HepG2 (cell line): ENCODE measurements around the gene DOCK4. TPM values are rescaled to one million over a fixed set of nuclear protein-coding genes. Genes with fewer than 3 reads are reported as not detected.

Experiments
- ATAC-seq: fragments of 200-7000 bp; cut with Tn5 transposase; 3 replicates; pipeline ENCODE4 v1.9.1; 2020; ENCODE audit warnings: mild to moderate bottlenecking, moderate library complexity
- BruUV-seq: library from RNA; stranded (reverse); fragments of 400-500 nt; replicated peaks from 2 replicates; lab custom pipeline; 2021; lab: Mats Ljungman, UMichigan
- CTCF ChIA-PET: fragments of 300-600 bp; formaldehyde crosslinking; extraction: SDS; loops from one replicate; lab custom pipeline; 2021; ENCODE audit warnings: low total read pairs, inconsistent platforms, low intra/inter-chr PET ratio; lab: Yijun Ruan, JAX
- POLR2A ChIA-PET: fragments of 350-600 bp; sonication (Branson Sonifier 250); formaldehyde crosslinking; loops from one replicate; lab custom pipeline; 2020; ENCODE audit warnings: antibody characterized with exemption, inconsistent platforms; lab: Yijun Ruan, JAX
- DNase-seq: peaks from one replicate; pipeline ENCODE4 v3.0.0-alpha.2; 2015; ENCODE audit warnings: low spot score
- FAIRE-seq: peaks from 3 replicates; lab custom pipeline; 2011; peaks lifted over from hg19 to GRCh38; lab: Jason Lieb, UNC
- H2AFZ ChIP-seq: one replicate; pipeline ENCODE4 v1.6.1; 2011; ENCODE audit warnings: low read length, inconsistent platforms
- H3K27ac ChIP-seq: fragments of 300-600 bp; 3 replicates; pipeline ENCODE4 v1.8.0; 2011; ENCODE audit warnings: mixed run types, mild to moderate bottlenecking, mixed read lengths, low read length, inconsistent platforms; ENCODE audit not compliant: insufficient read depth; ENCODE audit errors: extremely low read length
- H3K27me3 ChIP-seq, 2 experiments: fragments of 200-600 bp in 1 of 2; 2 replicates in 1 of 2; 3 replicates in 1 of 2; pipeline versions ENCODE4 v1.6.0 to v1.8.0; 2011; ENCODE audit warnings: low read length in 2 of 2, mild to moderate bottlenecking in 2 of 2, moderate library complexity in 2 of 2, inconsistent platforms in 1 of 2; ENCODE audit not compliant: insufficient read depth in 2 of 2, control insufficient read depth in 1 of 2
- H3K36me3 ChIP-seq, 2 experiments: fragments of 200-600 bp in 1 of 2; replicated peaks in 1 of 2; 2 replicates in 1 of 2; 3 replicates in 1 of 2; pipeline versions ENCODE4 v1.5.1 to v1.8.0; 2011; ENCODE audit warnings: low read length in 2 of 2, inconsistent platforms in 1 of 2; ENCODE audit not compliant: insufficient read depth in 2 of 2, control insufficient read depth in 1 of 2
- H3K4me1 ChIP-seq: 2 replicates; pipeline ENCODE4 v1.5.1; 2012; ENCODE audit warnings: low read length, inconsistent platforms; ENCODE audit not compliant: insufficient read depth
- H3K4me2 ChIP-seq: 2 replicates; pipeline ENCODE4 v1.6.0; 2011; ENCODE audit warnings: low read depth, low read length, inconsistent platforms
- H3K4me3 ChIP-seq, 3 experiments: fragments of 200-600 bp in 1 of 3; sonication (generic), shearing (Covaris generic) in 1 of 3; replicated peaks in 1 of 3; 2 replicates each; pipeline ENCODE4 v1.5.1; 2011 to 2016; ENCODE audit warnings: low read length in 3 of 3, inconsistent platforms in 2 of 3, low read depth in 2 of 3, mild to moderate bottlenecking in 2 of 3, control low read depth in 1 of 3, mixed read lengths in 1 of 3; ENCODE audit not compliant: insufficient read depth in 1 of 3
- H3K79me2 ChIP-seq: one replicate; pipeline ENCODE4 v1.6.1; 2011; ENCODE audit warnings: low read length, inconsistent platforms; ENCODE audit not compliant: insufficient read depth
- H3K9ac ChIP-seq: 2 replicates; pipeline ENCODE4 v1.6.0; 2011; ENCODE audit warnings: mild to moderate bottlenecking, low read depth, low read length, inconsistent platforms; ENCODE audit not compliant: insufficient read depth
- H3K9me3 ChIP-seq: 2 replicates; pipeline ENCODE4 v1.5.1; 2012; ENCODE audit warnings: mild to moderate bottlenecking, low read length
- H4K20me1 ChIP-seq: 2 replicates; pipeline ENCODE4 v1.6.0; 2011; ENCODE audit warnings: inconsistent platforms, mild to moderate bottlenecking, low read length, moderate library complexity; ENCODE audit not compliant: insufficient read depth
- ATF2 ChIP-seq: sonication (generic); formaldehyde crosslinking; IDR thresholded peaks from 2 replicates; pipeline ENCODE4 v1.4.0; 2020; ENCODE audit warnings: missing genetic modification reagents
- ETV5 ChIP-seq: IDR thresholded peaks from 2 replicates; pipeline ENCODE4 v1.6.1; 2018; ENCODE audit warnings: missing biosample characterization, missing genetic modification reagents, inconsistent platforms, borderline replicate concordance
- MATR3 ChIP-seq: sonication (generic); formaldehyde crosslinking; IDR thresholded peaks from 2 replicates; pipeline ENCODE4 v1.4.0; 2020; ENCODE audit warnings: missing genetic modification reagents
- RCOR2 ChIP-seq: IDR thresholded peaks from 2 replicates; pipeline ENCODE4 v1.6.1; 2016; ENCODE audit warnings: missing biosample characterization, missing genetic modification reagents
- RNF2 ChIP-seq: fragments of 450-650 bp; conservative IDR thresholded peaks from 2 replicates; pipeline ENCODE4 v1.6.1; 2016; ENCODE audit warnings: low read depth
- SOX13 ChIP-seq, 3 experiments: fragments of 450-650 bp in 1 of 3; sonication (generic) in 1 of 3; formaldehyde crosslinking in 1 of 3; IDR thresholded peaks in 2 of 3; conservative IDR thresholded peaks in 1 of 3; 2 replicates each; pipeline versions ENCODE4 v1.5.0 to v1.6.1; 2016 to 2020; ENCODE audit warnings: antibody characterized with exemption in 1 of 3, mild to moderate bottlenecking in 1 of 3, missing compliant biosample characterization in 1 of 3, missing genetic modification reagents in 1 of 3, moderate library complexity in 1 of 3
- SP1 ChIP-seq, 2 experiments: fragments of 450-650 bp in 1 of 2; sonication (generic) in 1 of 2; formaldehyde crosslinking in 1 of 2; IDR thresholded peaks; 2 replicates each; pipeline versions ENCODE4 v1.4.0 to v1.6.1; 2016 to 2020; ENCODE audit warnings: missing genetic modification reagents in 1 of 2
- YY1 ChIP-seq: IDR thresholded peaks from 2 replicates; pipeline ENCODE4 v1.6.1; 2011; ENCODE audit warnings: low read length, low read depth, moderate library complexity, mild to moderate bottlenecking; ENCODE audit not compliant: insufficient read depth, insufficient replicate concordance
- ZBTB38 ChIP-seq: sonication (generic); formaldehyde crosslinking; IDR thresholded peaks from 2 replicates; pipeline ENCODE4 v1.5.1; 2020; ENCODE audit warnings: mild to moderate bottlenecking, missing genetic modification reagents
- ZNF20 ChIP-seq: sonication (generic); formaldehyde crosslinking; IDR thresholded peaks from 2 replicates; pipeline ENCODE4 v1.4.0; 2020; ENCODE audit warnings: mild to moderate bottlenecking, moderate library complexity, missing genetic modification reagents
- ZNF589 ChIP-seq: sonication (generic); formaldehyde crosslinking; conservative IDR thresholded peaks from 2 replicates; pipeline ENCODE4 v1.8.0; 2022; ENCODE audit warnings: mild to moderate bottlenecking, moderate library complexity, missing genetic modification reagents
- ZNF737 ChIP-seq: sonication (generic); formaldehyde crosslinking; IDR thresholded peaks from 2 replicates; pipeline ENCODE4 v1.5.0; 2020; ENCODE audit warnings: missing genetic modification reagents, mild to moderate bottlenecking, borderline replicate concordance
- ZNF746 ChIP-seq: sonication (generic); formaldehyde crosslinking; IDR thresholded peaks from 2 replicates; pipeline ENCODE4 v1.8.0; 2022; ENCODE audit warnings: mild to moderate bottlenecking, missing genetic modification reagents
- ZNF776 ChIP-seq: sonication (generic); formaldehyde crosslinking; IDR thresholded peaks from 2 replicates; pipeline ENCODE4 v1.4.0; 2020; ENCODE audit warnings: mild to moderate bottlenecking, missing genetic modification reagents
- ZSCAN12 ChIP-seq: sonication (generic); formaldehyde crosslinking; IDR thresholded peaks from 2 replicates; pipeline ENCODE4 v1.9.0; 2021; ENCODE audit warnings: mild to moderate bottlenecking, missing genetic modification reagents
- WGBS: methylation state at CpG from one replicate; pipeline ENCODE4 v1.1.6; 2017; ENCODE audit warnings: low lambda C conversion rate; 5-methylcytosine and 5-hydroxymethylcytosine counted together
- in situ Hi-C: cut with HindIII; loops from 2 replicates; pipeline ENCODE4 v1.10.0; 2017; ENCODE audit warnings: low pct_unique_long_range_greater_than_20kb; ENCODE audit not compliant: extremely low pct_ligation_motif_present
- intact Hi-C: fragments of 100-400 bp; cut with micrococcal nuclease; formaldehyde crosslinking; loops from one replicate; pipeline ENCODE4 v1.10.0; 2022; ENCODE audit not compliant: unreplicated experiment
- polyA plus RNA-seq, 8 experiments: library from polyadenylated mRNA; depleted of rRNA in 3 of 8; stranded (reverse) in 7 of 8; unstranded in 1 of 8; fragments of >200 nt; fragmentation: Illumina TruSeq in 4 of 8; extraction: Trizol in 4 of 8; gene quantifications; 2 replicates each; pipeline versions ENCODE4 v1.2.1 to v1.2.3, GENCODE V29; 2011 to 2016; ENCODE audit warnings: low read depth in 4 of 8, missing spikeins in 1 of 8, mixed read lengths in 1 of 8; ENCODE audit not compliant: insufficient read depth in 1 of 8
- total RNA-seq, 5 experiments: library from RNA; depleted of rRNA; stranded (reverse); fragments of >200 nt; fragmentation: Illumina TruSeq; extraction: Trizol; gene quantifications; 2 replicates each; pipeline ENCODE4 v1.2.3, GENCODE V29; 2016; ENCODE audit warnings: low read depth in 1 of 5

The DOCK4 gene
- total and polyA plus RNA-seq, 2 of the 13 experiments (the other 11 are each of a cell fraction or from before 2014, with no cell fraction given): 13.5 to 17.4 TPM

GRCh38 chr7:111958896-111959295, 247.3 kb downstream of the DOCK4 start:
- POLR2A ChIA-PET: no interaction called here

More at GRCh38 chr7:111958896-111959295, 247.3 kb downstream of the DOCK4 start:
- Histone ChIP-seq H3K27ac (no peak overlapping the region), H3K9ac (no peak overlapping the region), H3K36me3 (no peaks in the 10 kb centered on the region), H3K4me2 (no peak overlapping the region), H2AFZ (no peak overlapping the region), H3K4me3 (no peak overlapping the region), H3K9me3 (no peaks in the 10 kb centered on the region), H4K20me1 (no peaks in the 10 kb centered on the region), H3K79me2 (no peaks in the 10 kb centered on the region), H3K4me1 (peaks cover 5% of the 10 kb centered on the region), H3K27me3 (no peaks in the 10 kb centered on the region)
- no peak for DNase-seq
- in situ Hi-C loops: loop anchor here (10.0 kb wide), 1 partner anchor 446 kb away; no protein-coding TSS in a partner anchor
- no peak for ATAC-seq
- TF ChIP-seq ZSCAN12 (CRISPR knock-in tag): no peak
- no peak for TF ChIP-seq MATR3 (CRISPR knock-in tag)
- no peak for TF ChIP-seq ZBTB38 (CRISPR knock-in tag)
- no peak for TF ChIP-seq ZNF20 (CRISPR knock-in tag)
- TF ChIP-seq RCOR2 (CRISPR knock-in tag): no peak
- no peak for TF ChIP-seq ZNF746 (CRISPR knock-in tag)
- no peak for TF ChIP-seq YY1
- TF ChIP-seq ZNF776 (CRISPR knock-in tag): no peak
- TF ChIP-seq ETV5: no peak
- no peak for TF ChIP-seq ATF2 (CRISPR knock-in tag)
- TF ChIP-seq ZNF589 (CRISPR knock-in tag): no peak
- no peak for TF ChIP-seq ZNF737 (CRISPR knock-in tag)
- no peak for TF ChIP-seq SOX13 (IDR thresholded peaks at IDR 0.05)
- TF ChIP-seq SOX13 (CRISPR knock-in tag; conservative IDR thresholded peaks at IDR 0.05 in 1 of 2, IDR thresholded peaks at IDR 0.05 in 1 of 2): no peak
- no peak for TF ChIP-seq RNF2
- no peak for TF ChIP-seq SP1 (IDR thresholded peaks at IDR 0.05)
- TF ChIP-seq SP1 (CRISPR knock-in tag; IDR thresholded peaks at IDR 0.05): no peak
- 95% methylated on average over 4 of the region's 4 CpGs for WGBS
- intact Hi-C loops: no loop called here
- CTCF ChIA-PET: no interaction called here
- no peak for FAIRE-seq
- BruUV-seq: no TSS peak
